ENCODE data around the gene PPAT.

- TF ChIP-seq YY1 (IDR thresholded peaks at IDR 0.05; ENCODE audit: insufficient read depth, insufficient read length) (no peak), SUZ12 (IDR thresholded peaks at IDR 0.05; ENCODE audit: extremely low read depth, insufficient read depth, insufficient read length) (no peak)
Measured at GRCh38 chr4:56438766-56439165, 3.4 kb upstream of the PPAT start.

All from NT2/D1 (cell line).